ENCODE data around the gene SETBP1.
A peak's percentile ranks its signal among the peaks of the same experiment; 100 is the strongest.

SETBP1 gene

DNA sequence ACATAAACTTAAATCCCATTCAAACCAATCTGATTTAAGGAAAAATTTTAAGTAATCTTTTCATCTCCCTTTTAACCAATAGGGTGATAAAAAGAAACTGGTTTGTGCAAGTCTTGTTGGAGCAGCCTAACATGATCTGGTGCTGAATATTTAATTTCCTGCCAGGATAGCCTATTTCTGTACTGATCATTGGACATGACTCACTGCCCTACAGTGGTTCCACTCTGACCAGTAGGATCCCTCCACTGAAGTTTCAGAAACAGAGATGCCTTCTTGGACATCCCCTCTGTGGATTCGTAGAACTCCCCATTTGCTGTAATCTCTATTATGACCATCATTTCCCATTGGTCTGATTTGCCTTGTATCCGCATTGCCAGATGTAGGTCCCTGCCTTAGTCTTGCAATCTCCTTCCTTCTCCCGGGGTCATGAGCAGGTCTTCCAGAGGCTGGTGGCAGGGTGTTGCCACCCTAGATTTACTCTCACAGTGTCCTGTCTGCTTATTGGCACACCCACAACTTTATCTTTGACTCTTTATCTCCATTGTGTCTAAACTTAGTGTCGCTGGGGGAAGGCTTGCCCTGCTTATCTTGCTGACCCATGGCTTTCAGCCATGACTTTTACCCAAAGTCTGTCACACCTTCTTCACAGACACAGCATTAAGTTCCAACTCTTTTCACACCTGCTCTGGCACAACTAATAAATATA is 12.3 kb upstream of the SETBP1 start:
- H3K4me1 Mint-ChIP-seq (ENCODE audit: low read depth): no peaks in the 10 kb centered on the region
- no peaks in the 10 kb centered on the region for H3K36me3 Mint-ChIP-seq (ENCODE audit: low read depth)
- H3K27me3 Mint-ChIP-seq: peaks cover 11% of the 10 kb centered on the region
- no peak overlapping the region for H3K27ac Mint-ChIP-seq
- H3K4me3 Mint-ChIP-seq: no peak overlapping the region
- peaks cover 6% of the 10 kb centered on the region for H3K9me3 Mint-ChIP-seq

GRCh38 chr18:44671914-44672313 is 8.8 kb upstream of the SETBP1 start:
- Mint-ChIP-seq H3K36me3 (ENCODE audit: low read depth) (no peaks in the 10 kb centered on the region), H3K4me3 (no peak overlapping the region), H3K9me3 (peaks cover 6% of the 10 kb centered on the region), H3K27ac (no peak overlapping the region), H3K27me3 (peaks cover 17% of the 10 kb centered on the region), H3K4me1 (ENCODE audit: low read depth) (no peaks in the 10 kb centered on the region)

DNA sequence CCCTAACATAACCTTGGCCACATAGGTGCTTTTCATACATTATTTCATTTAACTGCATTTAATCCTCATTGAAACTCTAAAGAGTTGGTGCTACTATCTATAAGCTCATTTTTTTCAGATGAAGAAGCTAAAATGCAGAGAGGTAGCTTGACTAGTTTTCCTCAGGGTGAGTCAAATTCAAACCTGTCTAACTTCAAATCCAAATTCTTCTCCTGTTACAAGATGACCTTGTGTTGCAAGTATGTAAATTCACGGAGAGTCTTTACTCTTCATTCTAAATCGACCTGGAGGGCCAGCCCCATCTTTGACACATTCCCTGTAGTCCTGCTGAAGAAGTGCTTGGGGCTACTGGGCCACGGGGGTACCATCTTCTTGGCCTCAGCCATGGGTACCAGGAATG is 8.2 kb upstream of the SETBP1 start:
- H3K27ac Mint-ChIP-seq: no peak overlapping the region
- peaks cover 18% of the 10 kb centered on the region for H3K27me3 Mint-ChIP-seq
- no peak overlapping the region for H3K4me3 Mint-ChIP-seq
- H3K9me3 Mint-ChIP-seq: peaks cover 6% of the 10 kb centered on the region
- no peaks in the 10 kb centered on the region for H3K4me1 Mint-ChIP-seq (ENCODE audit: low read depth)
- H3K36me3 Mint-ChIP-seq (ENCODE audit: low read depth): no peaks in the 10 kb centered on the region

- Mint-ChIP-seq H3K4me3 (no peak overlapping the region), H3K4me1 (ENCODE audit: low read depth) (peaks cover 4% of the 10 kb centered on the region), H3K27me3 (peaks cover 26% of the 10 kb centered on the region), H3K27ac (no peak overlapping the region), H3K9me3 (peaks cover 6% of the 10 kb centered on the region), H3K36me3 (ENCODE audit: low read depth) (no peaks in the 10 kb centered on the region)
Measured at GRCh38 chr18:44673256-44673880, 7.3 kb upstream of the SETBP1 start.

GRCh38 chr18:44677933-44678332 is 2.8 kb upstream of the SETBP1 start:
- Mint-ChIP-seq H3K27me3 (peaks cover 18% of the 10 kb centered on the region), H3K9me3 (no peaks in the 10 kb centered on the region), H3K4me1 (ENCODE audit: low read depth) (peaks cover 8% of the 10 kb centered on the region), H3K27ac (no peak overlapping the region), H3K36me3 (ENCODE audit: low read depth) (no peaks in the 10 kb centered on the region), H3K4me3 (peak overlapping the region; percentile 17)

DNA sequence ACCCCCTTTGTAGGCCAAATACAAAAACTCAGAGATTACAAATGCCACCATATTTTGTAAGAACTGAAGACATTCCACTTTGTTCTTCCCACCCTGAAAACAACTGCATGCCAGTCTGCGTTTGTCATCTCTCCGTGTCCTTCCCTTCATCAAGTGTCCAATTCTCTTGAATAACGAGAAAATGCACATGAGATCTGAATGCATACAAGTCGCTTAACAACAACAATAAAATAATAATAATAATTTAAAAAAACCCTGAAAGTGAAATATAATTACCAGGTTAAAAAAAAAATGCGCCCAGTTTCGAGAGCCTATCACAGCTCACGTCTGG is 2.0 kb upstream of the SETBP1 start:
- H3K27ac Mint-ChIP-seq: no peak overlapping the region
- H3K4me3 Mint-ChIP-seq: no peak overlapping the region
- no peaks in the 10 kb centered on the region for H3K9me3 Mint-ChIP-seq
- H3K4me1 Mint-ChIP-seq (ENCODE audit: low read depth): peaks cover 8% of the 10 kb centered on the region
- H3K36me3 Mint-ChIP-seq (ENCODE audit: low read depth): no peaks in the 10 kb centered on the region
- peaks cover 15% of the 10 kb centered on the region for H3K27me3 Mint-ChIP-seq

GRCh38 chr18:44679056-44679913 is 1.4 kb upstream of the SETBP1 start:
- Mint-ChIP-seq H3K4me3 (no peak overlapping the region), H3K27ac (peak overlapping the region; percentile 68), H3K27me3 (peaks cover 12% of the 10 kb centered on the region), H3K36me3 (ENCODE audit: low read depth) (no peaks in the 10 kb centered on the region), H3K4me1 (ENCODE audit: low read depth) (peaks cover 8% of the 10 kb centered on the region), H3K9me3 (no peaks in the 10 kb centered on the region)

DNA sequence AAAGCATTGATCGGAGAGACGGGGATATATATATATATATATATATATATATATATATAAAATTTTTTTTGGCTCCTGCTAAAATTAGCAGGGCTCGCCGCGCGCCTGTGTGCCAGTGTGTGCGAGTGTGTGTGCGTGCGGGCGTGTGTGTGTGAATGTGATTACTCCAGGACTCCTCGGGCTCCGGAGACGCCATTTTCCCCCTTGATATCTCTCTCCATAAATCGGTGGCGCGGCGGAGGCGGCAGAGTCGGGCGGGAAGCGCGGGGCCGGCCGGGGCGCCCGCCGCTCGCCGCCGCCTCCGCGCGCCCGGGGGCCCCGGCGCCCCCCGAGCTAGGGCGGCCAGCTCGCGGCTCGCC is 795 bp upstream of the SETBP1 start:
- H3K9me3 Mint-ChIP-seq: no peaks in the 10 kb centered on the region
- H3K4me3 Mint-ChIP-seq: no peak overlapping the region
- peak overlapping the region; percentile 68 for H3K27ac Mint-ChIP-seq
- peaks cover 12% of the 10 kb centered on the region for H3K27me3 Mint-ChIP-seq
- peaks cover 8% of the 10 kb centered on the region for H3K4me1 Mint-ChIP-seq (ENCODE audit: low read depth)
- H3K36me3 Mint-ChIP-seq (ENCODE audit: low read depth): no peaks in the 10 kb centered on the region

DNA sequence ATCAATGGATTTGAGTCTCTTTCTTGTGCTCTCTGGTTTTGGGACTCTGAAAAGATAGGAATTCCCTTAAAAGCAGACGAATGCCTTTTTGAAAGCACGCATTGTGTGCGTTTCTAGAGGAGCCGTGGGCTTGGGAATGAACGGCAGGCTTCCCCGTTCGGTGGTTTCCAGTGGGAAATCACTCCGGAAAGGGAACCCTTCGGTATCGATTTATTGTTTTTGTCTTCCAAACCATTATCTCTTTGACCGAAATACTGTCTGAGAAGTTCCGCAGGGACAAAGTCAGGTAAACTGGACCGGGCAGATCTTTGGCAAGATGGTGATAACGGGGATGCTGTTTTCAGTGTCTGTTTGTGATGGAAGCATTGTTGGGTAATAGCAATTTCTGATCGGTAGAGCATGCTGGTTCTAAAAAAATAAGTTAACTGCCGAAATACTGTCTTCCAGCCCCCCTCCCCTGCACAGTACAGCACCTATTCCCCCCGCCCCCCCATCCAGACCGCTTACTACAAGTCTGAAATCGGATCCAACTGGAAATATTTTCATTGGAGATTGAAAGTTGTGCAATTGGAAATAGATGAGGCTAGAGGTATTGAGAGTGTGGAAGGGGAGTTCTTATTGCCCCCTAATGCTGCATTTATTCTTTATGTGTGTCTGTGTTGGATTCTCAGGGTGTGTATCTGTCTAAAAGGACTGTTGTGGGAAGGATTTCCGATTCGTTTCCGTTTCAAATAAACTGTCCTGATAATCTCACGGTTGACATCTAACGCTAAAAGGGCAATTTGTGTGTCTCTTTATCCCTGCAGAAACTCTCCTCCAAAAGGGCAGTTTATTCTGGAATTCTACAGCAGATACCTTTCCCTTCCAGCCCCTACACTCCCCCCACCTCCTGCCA is 635 bp downstream of the SETBP1 start:
- Mint-ChIP-seq H3K4me1 (ENCODE audit: low read depth) (peaks cover 8% of the 10 kb centered on the region), H3K4me3 (no peak overlapping the region), H3K27me3 (peaks cover 14% of the 10 kb centered on the region), H3K9me3 (no peaks in the 10 kb centered on the region), H3K36me3 (ENCODE audit: low read depth) (no peaks in the 10 kb centered on the region), H3K27ac (peak overlapping the region; percentile 63)

- Mint-ChIP-seq H3K27ac (no peak overlapping the region), H3K36me3 (ENCODE audit: low read depth) (no peaks in the 10 kb centered on the region), H3K27me3 (peaks cover 15% of the 10 kb centered on the region), H3K9me3 (no peaks in the 10 kb centered on the region), H3K4me1 (ENCODE audit: low read depth) (peaks cover 8% of the 10 kb centered on the region), H3K4me3 (no peak overlapping the region)
Measured at GRCh38 chr18:44682201-44682870, 1.6 kb downstream of the SETBP1 start.

- Mint-ChIP-seq H3K4me1 (ENCODE audit: low read depth) (peaks cover 8% of the 10 kb centered on the region), H3K36me3 (ENCODE audit: low read depth) (no peaks in the 10 kb centered on the region), H3K9me3 (no peaks in the 10 kb centered on the region), H3K4me3 (no peak overlapping the region), H3K27me3 (peaks cover 11% of the 10 kb centered on the region), H3K27ac (no peak overlapping the region)
Measured at GRCh38 chr18:44682871-44683221, 2.2 kb downstream of the SETBP1 start.

DNA sequence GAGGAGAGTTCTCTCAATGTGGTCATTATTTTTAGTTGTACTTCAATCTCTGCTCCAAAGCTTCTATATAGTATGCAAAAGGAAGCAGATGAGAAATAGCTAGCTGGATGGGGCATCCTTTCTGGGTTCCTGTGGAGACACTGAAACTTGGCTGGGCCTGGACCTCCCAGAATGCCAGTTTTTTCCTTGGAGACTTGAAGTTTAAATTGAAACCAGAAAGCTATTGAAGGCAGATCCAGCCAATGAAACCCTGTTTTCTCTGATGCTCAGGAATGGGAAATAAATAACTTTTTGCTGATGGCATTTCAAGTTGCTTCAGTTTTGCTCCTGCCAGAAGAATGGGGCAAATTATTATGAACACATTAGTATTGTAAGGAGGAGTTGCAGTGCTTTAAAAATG is 2.9 kb downstream of the SETBP1 start:
- Mint-ChIP-seq H3K9me3 (no peaks in the 10 kb centered on the region), H3K4me1 (ENCODE audit: low read depth) (peaks cover 1% of the 10 kb centered on the region), H3K4me3 (no peak overlapping the region), H3K27ac (no peak overlapping the region), H3K36me3 (ENCODE audit: low read depth) (no peaks in the 10 kb centered on the region), H3K27me3 (peaks cover 4% of the 10 kb centered on the region)

DNA sequence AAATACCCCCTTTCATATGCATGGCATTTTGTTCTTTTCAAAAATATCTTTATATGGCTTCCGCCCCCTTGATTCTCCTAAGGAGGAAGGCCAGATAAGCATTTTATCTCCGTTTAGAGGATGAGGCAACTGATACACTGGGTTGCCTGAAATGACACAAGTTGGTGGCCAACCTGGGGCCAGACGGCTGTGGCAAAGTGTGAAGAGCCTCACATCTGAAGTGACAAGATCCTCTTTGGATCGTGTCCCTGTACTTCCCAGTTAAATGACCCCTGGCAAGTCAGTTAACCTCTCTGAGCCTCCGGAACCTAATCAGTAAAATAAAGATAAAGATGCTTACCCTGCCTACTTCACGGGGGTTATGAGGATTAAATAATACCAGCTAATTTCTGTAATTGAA is 4.6 kb downstream of the SETBP1 start:
- Mint-ChIP-seq H3K9me3 (no peaks in the 10 kb centered on the region), H3K27ac (no peak overlapping the region), H3K27me3 (peaks cover 11% of the 10 kb centered on the region), H3K36me3 (ENCODE audit: low read depth) (no peaks in the 10 kb centered on the region), H3K4me3 (no peak overlapping the region), H3K4me1 (ENCODE audit: low read depth) (peaks cover 7% of the 10 kb centered on the region)

DNA sequence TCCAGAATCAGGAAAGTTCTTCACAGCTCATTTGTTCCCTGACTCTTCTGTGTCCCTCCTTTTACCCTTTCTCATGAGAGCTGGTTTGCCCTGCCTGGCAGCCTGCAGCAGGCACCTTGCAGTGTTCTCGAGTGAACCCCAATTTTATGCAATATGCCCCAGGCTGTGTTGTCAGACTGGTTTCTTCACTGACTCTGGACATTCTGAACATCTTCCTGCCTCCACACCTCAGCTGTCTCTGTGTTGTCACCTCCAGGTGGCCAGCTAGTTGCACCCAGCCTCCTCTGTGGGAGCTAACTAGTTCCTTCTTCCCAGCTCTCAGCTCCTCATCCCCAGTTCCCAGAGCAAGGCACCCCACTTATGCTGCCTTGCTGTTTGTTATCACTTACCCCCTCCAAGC is 5.5 kb downstream of the SETBP1 start:
- no peaks in the 10 kb centered on the region for H3K9me3 Mint-ChIP-seq
- H3K36me3 Mint-ChIP-seq (ENCODE audit: low read depth): no peaks in the 10 kb centered on the region
- no peak overlapping the region for H3K27ac Mint-ChIP-seq
- H3K4me1 Mint-ChIP-seq (ENCODE audit: low read depth): peaks cover 7% of the 10 kb centered on the region
- no peak overlapping the region for H3K4me3 Mint-ChIP-seq
- H3K27me3 Mint-ChIP-seq: peaks cover 12% of the 10 kb centered on the region
